ENCODE measurements around the gene SCOC.

DNA sequence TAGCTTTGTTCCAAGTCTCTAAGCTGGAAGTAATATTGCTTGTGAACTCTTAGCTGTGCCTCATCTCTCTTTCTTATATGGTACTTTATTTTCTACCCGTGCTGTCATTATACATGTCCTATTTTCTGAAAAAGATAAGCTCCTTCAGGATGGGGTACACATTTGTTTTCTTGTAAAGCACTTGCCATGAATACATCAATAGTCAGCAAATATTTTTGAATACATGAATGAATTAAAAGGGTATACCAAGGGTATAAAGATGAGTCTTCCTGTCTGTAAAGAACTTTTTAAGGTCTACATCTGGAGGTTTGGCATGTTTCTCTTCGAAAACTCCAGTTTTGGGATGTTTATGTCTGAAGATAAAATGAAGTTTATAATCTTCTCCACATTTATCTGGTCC is 26.7 kb downstream of the SCOC start:
- no peak for TF ChIP-seq CTCF (IDR thresholded peaks at IDR 0.05; ENCODE audit: insufficient read depth, low read depth, low read length)
- TF ChIP-seq EZH2 (IDR thresholded peaks at IDR 0.05; ENCODE audit: insufficient read depth, low read length) = no peak
